Cardiac muscle cell (in vitro differentiated cells and primary cell): ENCODE results near the gene WDFY4. TPM values are rescaled to one million over a fixed set of nuclear protein-coding genes. Genes with fewer than 3 reads are reported as not detected.

Experiments
- DNase-seq, 2 donors: peaks; one replicate each; pipeline versions ENCODE4 v3.0.0 to v3.0.0-alpha.2; 2010 to 2017; ENCODE audit warnings: low read depth in 1 of 2, low spot score in 1 of 2
- H3K27ac ChIP-seq: fragments of 200-600 bp; sonication (generic); 2 replicates; pipeline ENCODE4 v1.5.1; 2016
- H3K27me3 ChIP-seq: fragments of 200-600 bp; sonication (generic); 2 replicates; pipeline ENCODE4 v1.6.0; 2016; ENCODE audit warnings: control low read depth
- H3K36me3 ChIP-seq: fragments of 200-600 bp; sonication (generic); 2 replicates; pipeline ENCODE4 v1.5.1; 2016; ENCODE audit warnings: control low read depth
- H3K4me1 ChIP-seq: fragments of 200-600 bp; sonication (generic); 2 replicates; pipeline ENCODE4 v1.8.1; 2017; ENCODE audit warnings: low read depth, mild to moderate bottlenecking, mixed run types
- H3K4me3 ChIP-seq: fragments of 200-600 bp; sonication (generic); 2 replicates; pipeline ENCODE4 v1.5.1; 2016; ENCODE audit warnings: mild to moderate bottlenecking
- H3K9me3 ChIP-seq: fragments of 200-600 bp; sonication (generic); 2 replicates; pipeline ENCODE4 v1.5.1; 2017; ENCODE audit warnings: low read depth, mild to moderate bottlenecking, control low read depth
- polyA plus RNA-seq: library from polyadenylated mRNA; unstranded; fragments of >200 nt; fragmentation: Nextera tagmentation; extraction: Ambion mirVana; gene quantifications from 2 replicates; pipeline ENCODE4 v1.2.1, GENCODE V29; 2016
- total RNA-seq: library from RNA; depleted of rRNA; stranded (reverse); fragments of >200 nt; gene quantifications from 2 replicates; pipeline ENCODE4 v1.2.3, GENCODE V29; 2016
- TF ChIP-seq, protein P1 (sequence below): IDR thresholded peaks from 2 replicates; pipeline ENCODE4 v1.5.1; 2012; ENCODE audit warnings: low read depth, mild to moderate bottlenecking, low read length

The WDFY4 gene
- total and polyA plus RNA-seq, 2 experiments from 2014 or later: not detected

DNA sequence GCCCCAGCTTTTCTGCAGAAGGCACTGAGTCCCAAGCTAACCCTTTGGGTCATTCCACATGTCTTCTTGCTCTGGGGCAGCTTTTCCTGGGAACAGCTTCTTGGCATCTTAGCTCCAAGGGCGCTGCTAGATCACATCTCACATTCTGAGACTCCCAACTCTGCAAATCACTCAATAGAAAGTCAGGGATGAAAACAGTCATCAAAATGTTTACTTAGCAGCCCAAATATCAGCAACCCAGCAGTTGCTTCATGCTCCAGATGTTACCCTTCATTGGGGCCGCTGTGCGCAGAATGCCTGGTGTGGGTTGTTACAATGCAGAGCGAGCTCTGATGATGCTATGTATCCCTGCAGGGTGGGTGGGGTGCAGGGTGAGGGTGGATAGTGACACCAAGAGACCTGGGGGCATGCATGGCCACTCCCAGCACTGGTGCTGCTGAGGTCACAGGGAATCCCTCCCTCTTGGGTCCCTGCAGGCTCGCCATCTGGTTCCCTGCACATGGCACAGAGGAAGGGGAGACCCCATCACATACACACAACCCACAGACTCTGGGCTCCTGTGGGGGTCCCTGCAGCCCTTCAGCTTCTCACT lies 19.0 kb downstream of the WDFY4 start:
- DNase-seq: no peak
- H3K36me3 ChIP-seq: no peaks in the 10 kb centered on the region
- H3K4me3 ChIP-seq: no peak overlapping the region
- TF ChIP-seq, protein P1, sequence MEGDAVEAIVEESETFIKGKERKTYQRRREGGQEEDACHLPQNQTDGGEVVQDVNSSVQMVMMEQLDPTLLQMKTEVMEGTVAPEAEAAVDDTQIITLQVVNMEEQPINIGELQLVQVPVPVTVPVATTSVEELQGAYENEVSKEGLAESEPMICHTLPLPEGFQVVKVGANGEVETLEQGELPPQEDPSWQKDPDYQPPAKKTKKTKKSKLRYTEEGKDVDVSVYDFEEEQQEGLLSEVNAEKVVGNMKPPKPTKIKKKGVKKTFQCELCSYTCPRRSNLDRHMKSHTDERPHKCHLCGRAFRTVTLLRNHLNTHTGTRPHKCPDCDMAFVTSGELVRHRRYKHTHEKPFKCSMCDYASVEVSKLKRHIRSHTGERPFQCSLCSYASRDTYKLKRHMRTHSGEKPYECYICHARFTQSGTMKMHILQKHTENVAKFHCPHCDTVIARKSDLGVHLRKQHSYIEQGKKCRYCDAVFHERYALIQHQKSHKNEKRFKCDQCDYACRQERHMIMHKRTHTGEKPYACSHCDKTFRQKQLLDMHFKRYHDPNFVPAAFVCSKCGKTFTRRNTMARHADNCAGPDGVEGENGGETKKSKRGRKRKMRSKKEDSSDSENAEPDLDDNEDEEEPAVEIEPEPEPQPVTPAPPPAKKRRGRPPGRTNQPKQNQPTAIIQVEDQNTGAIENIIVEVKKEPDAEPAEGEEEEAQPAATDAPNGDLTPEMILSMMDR: no peak
- peaks cover 8% of the 10 kb centered on the region for H3K4me1 ChIP-seq
- no peaks in the 10 kb centered on the region for H3K27me3 ChIP-seq
- H3K27ac ChIP-seq: no peak overlapping the region
- H3K9me3 ChIP-seq: no peaks in the 10 kb centered on the region

DNA sequence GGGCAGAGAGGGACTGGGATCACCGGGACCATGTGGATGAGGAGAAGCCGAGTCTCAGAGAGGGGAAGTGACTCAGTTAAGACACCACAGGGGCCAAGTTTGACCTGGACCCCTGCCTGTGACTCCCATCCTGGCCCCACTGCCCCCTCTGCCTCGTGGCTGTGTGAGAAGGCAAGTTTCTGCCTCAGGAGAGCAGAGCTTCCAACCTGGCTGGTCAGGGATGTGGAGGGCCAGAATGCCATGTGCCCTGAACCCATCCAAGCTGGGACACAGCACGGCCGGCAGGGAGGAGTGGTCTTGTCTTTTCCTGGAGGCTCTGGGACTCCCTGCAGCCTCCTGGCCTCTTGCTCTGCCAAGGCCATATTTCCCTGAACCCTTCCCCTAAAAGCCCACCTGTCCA lies 19.5 kb downstream of the WDFY4 start:
- Histone ChIP-seq H3K36me3 (no peaks in the 10 kb centered on the region), H3K4me3 (no peak overlapping the region), H3K4me1 (peaks cover 8% of the 10 kb centered on the region), H3K27ac (no peak overlapping the region), H3K27me3 (no peaks in the 10 kb centered on the region), H3K9me3 (no peaks in the 10 kb centered on the region)
- TF ChIP-seq, protein P1: no peak
- no peak for DNase-seq

DNA sequence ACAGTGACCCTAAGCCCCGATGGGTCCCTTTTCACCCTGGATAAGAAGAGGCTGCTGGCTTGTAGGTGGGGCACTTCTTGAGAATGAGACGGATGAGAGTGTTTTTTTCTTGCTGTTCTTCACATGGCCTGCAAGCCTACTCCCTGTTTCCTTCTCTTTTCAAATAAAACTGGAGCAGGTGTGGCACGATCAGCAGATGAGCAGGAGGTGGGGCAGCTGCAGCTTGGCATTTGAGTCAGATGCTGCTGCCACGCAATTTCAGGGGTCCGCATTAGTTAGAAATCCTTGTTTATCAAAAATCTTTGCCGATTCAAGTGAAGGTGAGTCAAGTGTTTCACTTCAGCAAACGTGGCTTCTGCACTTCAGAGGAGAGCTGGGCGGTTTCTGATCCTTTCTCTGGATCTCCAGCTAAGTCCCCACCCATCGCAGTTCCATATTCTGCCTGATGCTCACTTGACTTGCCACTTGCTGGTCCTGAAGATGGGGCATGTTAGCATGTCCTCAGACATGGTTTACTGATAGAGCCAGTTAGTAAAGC lies 20.8 kb downstream of the WDFY4 start:
- Histone ChIP-seq H3K4me3 (no peak overlapping the region), H3K36me3 (no peaks in the 10 kb centered on the region), H3K27ac (no peak overlapping the region), H3K27me3 (no peaks in the 10 kb centered on the region), H3K4me1 (peaks cover 9% of the 10 kb centered on the region), H3K9me3 (no peaks in the 10 kb centered on the region)
- no peak for DNase-seq
- TF ChIP-seq, protein P1: no peak

DNA sequence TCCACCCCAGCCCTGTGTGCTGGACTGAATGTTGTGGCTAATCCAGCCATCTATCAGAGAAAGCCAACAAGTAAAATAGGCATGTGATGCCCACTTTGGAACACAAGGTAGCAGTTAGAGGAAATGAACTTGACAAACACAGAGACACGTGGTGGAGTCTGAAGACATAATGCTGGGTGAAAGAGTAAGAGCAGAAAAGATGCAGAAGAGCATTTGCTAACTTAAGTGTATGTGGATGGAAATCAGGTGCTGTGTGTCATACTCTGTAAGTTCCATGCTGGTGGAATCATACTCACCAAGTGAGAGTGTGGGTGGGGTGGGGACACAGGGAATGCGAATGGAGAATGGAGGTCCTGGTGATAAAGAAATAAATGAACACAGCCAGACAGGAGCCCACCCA lies 22.8 kb downstream of the WDFY4 start:
- H3K27me3 ChIP-seq: no peaks in the 10 kb centered on the region
- no peak overlapping the region for H3K27ac ChIP-seq
- H3K36me3 ChIP-seq: no peaks in the 10 kb centered on the region
- peaks cover 16% of the 10 kb centered on the region for H3K4me1 ChIP-seq
- no peak overlapping the region for H3K4me3 ChIP-seq
- TF ChIP-seq, protein P1: no peak
- no peak for DNase-seq
- H3K9me3 ChIP-seq: no peaks in the 10 kb centered on the region

DNA sequence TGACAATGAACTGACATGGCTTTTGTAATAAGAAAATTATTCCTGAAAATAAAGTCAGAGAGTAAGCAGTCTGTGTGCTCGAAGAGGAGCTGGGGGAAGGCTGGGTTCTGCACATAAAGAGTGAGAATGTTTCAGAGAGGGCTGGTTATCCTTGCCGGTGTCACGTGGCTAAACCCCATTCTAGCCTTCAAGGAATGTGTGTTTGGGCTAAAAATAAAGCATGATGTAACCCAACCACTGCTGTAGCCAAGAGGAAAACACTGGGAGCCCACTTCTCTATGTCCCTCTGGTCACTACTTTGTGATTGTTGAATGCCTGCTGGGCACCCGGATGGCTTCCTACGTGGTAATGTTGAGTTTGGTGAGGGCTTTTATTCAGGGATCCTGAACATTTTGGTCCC lies 23.5 kb downstream of the WDFY4 start:
- H3K4me1 ChIP-seq: peaks cover 16% of the 10 kb centered on the region
- H3K27me3 ChIP-seq: no peaks in the 10 kb centered on the region
- H3K36me3 ChIP-seq: no peaks in the 10 kb centered on the region
- no peak overlapping the region for H3K4me3 ChIP-seq
- peak overlapping the region; percentile 41 for H3K27ac ChIP-seq
- DNase-seq: peak; percentile 46 to 81
- TF ChIP-seq, protein P1: no peak
- H3K9me3 ChIP-seq: no peaks in the 10 kb centered on the region
